HCT116 (cell line): Measurements from ENCODE around the gene LRRTM3. TPM values are rescaled to one million over a fixed set of nuclear protein-coding genes. Genes with fewer than 3 reads are reported as not detected.

Source experiments
- ATAC-seq: fragments of 200-7000 bp; cut with Tn5 transposase; 2 replicates; pipeline ENCODE4 v1.9.1; 2020; ENCODE audit warnings: mild to moderate bottlenecking, moderate library complexity
- BruUV-seq: library from RNA; stranded (reverse); fragments of 400-500 nt; replicated peaks from 2 replicates; lab custom pipeline; 2021; lab: Mats Ljungman, UMichigan
- CTCF ChIA-PET: fragments of 300-600 bp; sonication (Branson Sonifier 250); formaldehyde crosslinking; loops from one replicate; lab custom pipeline; 2021; ENCODE audit warnings: antibody characterized with exemption; lab: Charles Lee
- POLR2A ChIA-PET: fragments of 300-600, 350-600 bp; sonication (Branson Sonifier 250); formaldehyde crosslinking; loops from one replicate; lab custom pipeline; 2021; ENCODE audit warnings: antibody characterized with exemption; lab: Charles Lee
- RAD21 ChIA-PET, 2 experiments: fragments of 300-600 bp; sonication (Branson Sonifier 250); formaldehyde crosslinking; loops; one replicate each; lab custom pipeline; 2023; ENCODE audit warnings: low total read pairs in 2 of 2; ENCODE audit not compliant: uncharacterized antibody in 2 of 2, unreplicated experiment in 2 of 2, low non-redundant PET in 1 of 2; lab: Charles Lee
- DNase-seq: peaks from one replicate; pipeline ENCODE4 v3.0.0-alpha.2; 2010; ENCODE audit warnings: low read depth, low spot score
- H2AFZ ChIP-seq: fragments of 200-600 bp; shearing (Covaris generic), sonication (generic); 2 replicates; pipeline ENCODE4 v1.6.1; 2017; ENCODE audit warnings: low read depth, mixed run types, mixed read lengths, antibody characterized with exemption, low read length; ENCODE audit not compliant: poor library complexity, severe bottlenecking
- H3K27ac ChIP-seq: 2 replicates; pipeline ENCODE4 v1.5.1; 2012; ENCODE audit warnings: low read depth, low read length
- H3K27me3 ChIP-seq: fragments of 200-600 bp; sonication (generic); 2 replicates; pipeline ENCODE4 v1.6.1; 2016; ENCODE audit warnings: mixed run types, low read length, mixed read lengths; ENCODE audit not compliant: insufficient read depth
- H3K36me3 ChIP-seq, 2 experiments: fragments of 200-500 bp in 1 of 2; fragments of 200-600 bp in 1 of 2; sonication (Bioruptor generic) in 1 of 2; sonication (generic) in 1 of 2; 2 replicates each; pipeline versions ENCODE4 v1.5.1 to v1.6.1; 2014 to 2016; ENCODE audit warnings: low read length in 2 of 2, inconsistent platforms in 1 of 2, mixed read lengths in 1 of 2, mixed run types in 1 of 2; ENCODE audit not compliant: insufficient read depth in 2 of 2, control insufficient read depth in 1 of 2
- H3K4me1 ChIP-seq, 2 experiments: fragments of 200-600 bp in 1 of 2; sonication (generic) in 1 of 2; 2 replicates each; pipeline versions ENCODE4 v1.5.1 to v1.6.1; 2012 to 2017; ENCODE audit warnings: low read length in 2 of 2, inconsistent platforms in 1 of 2, mild to moderate bottlenecking in 1 of 2, mixed read lengths in 1 of 2, mixed run types in 1 of 2, moderate library complexity in 1 of 2; ENCODE audit not compliant: insufficient read depth in 2 of 2, control insufficient read depth in 1 of 2
- H3K4me2 ChIP-seq: fragments of 200-600 bp; sonication (generic); 2 replicates; pipeline ENCODE4 v1.6.1; 2017; ENCODE audit warnings: mixed run types, low read length, mixed read lengths
- H3K4me3 ChIP-seq, 2 experiments: fragments of 200-600 bp in 1 of 2; sonication (generic) in 1 of 2; replicated peaks in 1 of 2; 2 replicates each; pipeline ENCODE4 v1.5.1; 2011 to 2016; ENCODE audit warnings: low read length in 2 of 2, control low read depth in 1 of 2, low read depth in 1 of 2, mild to moderate bottlenecking in 1 of 2, mixed read lengths in 1 of 2, mixed run types in 1 of 2
- H3K79me2 ChIP-seq: fragments of 200-600 bp; sonication (generic); 2 replicates; pipeline ENCODE4 v1.6.1; 2017; ENCODE audit warnings: mild to moderate bottlenecking, mixed run types, low read length, moderate library complexity, mixed read lengths; ENCODE audit not compliant: insufficient read depth
- H3K9ac ChIP-seq: fragments of 200-600 bp; sonication (generic); 2 replicates; pipeline ENCODE4 v1.6.1; 2016; ENCODE audit warnings: low read length, mixed read lengths
- H3K9me2 ChIP-seq: fragments of 200-600 bp; sonication (generic), shearing (Covaris generic); 2 replicates; pipeline ENCODE4 v1.6.1; 2017; ENCODE audit warnings: mixed run types, mild to moderate bottlenecking, moderate library complexity; ENCODE audit not compliant: insufficient read depth
- H3K9me3 ChIP-seq, 2 experiments: fragments of 200-500 bp in 1 of 2; fragments of 200-600 bp in 1 of 2; sonication (Bioruptor generic) in 1 of 2; sonication (generic) in 1 of 2; 2 replicates each; pipeline ENCODE4 v1.6.1; 2014 to 2017; ENCODE audit warnings: low read length in 2 of 2, mixed read lengths in 2 of 2, inconsistent platforms in 1 of 2, low read depth in 1 of 2, mild to moderate bottlenecking in 1 of 2, mixed run types in 1 of 2, moderate library complexity in 1 of 2; ENCODE audit not compliant: control insufficient read depth in 1 of 2, insufficient read depth in 1 of 2
- H4K20me1 ChIP-seq: fragments of 200-600 bp; sonication (generic), shearing (Covaris generic); 2 replicates; pipeline ENCODE4 v1.6.1; 2017; ENCODE audit warnings: mixed run types, mild to moderate bottlenecking, moderate library complexity; ENCODE audit not compliant: insufficient read depth
- EGR1 ChIP-seq: IDR thresholded peaks from 2 replicates; pipeline ENCODE4 v1.6.1; 2012; ENCODE audit warnings: low read depth
- ELF1 ChIP-seq: IDR thresholded peaks from 2 replicates; pipeline ENCODE4 v1.6.1; 2012; ENCODE audit warnings: low read depth, borderline replicate concordance
- EZH2 ChIP-seq: fragments of 200-600 bp; sonication (generic); IDR thresholded peaks from 2 replicates; pipeline ENCODE4 v1.6.1; 2017; ENCODE audit warnings: antibody characterized with exemption, mixed run types
- SRF ChIP-seq: IDR thresholded peaks from 2 replicates; pipeline ENCODE4 v1.6.1; 2012; ENCODE audit warnings: low read depth
- intact Hi-C: fragments of 100-400 bp; cut with micrococcal nuclease; formaldehyde crosslinking; loops from 2 replicates; pipeline ENCODE4 v1.10.0; 2022
- total RNA-seq: library from RNA; stranded (reverse); gene quantifications from one replicate; pipeline ENCODE4 v1.2.1, GENCODE V29; 2021; ENCODE audit not compliant: unreplicated experiment

Gene LRRTM3
- total RNA-seq, 1 experiment from 2014 or later: not detected

- BruUV-seq: no TSS peak
Observed at GRCh38 chr10:66881814-66882213, 44.0 kb upstream of the LRRTM3 start.

GRCh38 chr10:66882271-66882670 lies 43.6 kb upstream of the LRRTM3 start:
- no TSS peak for BruUV-seq
- ChIA-PET POLR2A (no interaction called here), RAD21 (no interaction called here), CTCF (no interaction called here)
- Histone ChIP-seq H4K20me1 (no peaks in the 10 kb centered on the region), H3K79me2 (no peaks in the 10 kb centered on the region), H3K4me3 (no peak overlapping the region), H3K36me3 (no peaks in the 10 kb centered on the region), H2AFZ (no peak overlapping the region), H3K9me2 (0 out of 2 replicates have a peak, but pooled peaks cover 3% of the 10 kb centered on the region), H3K4me1 (no peaks in the 10 kb centered on the region), H3K27ac (no peak overlapping the region), H3K9ac (no peak overlapping the region), H3K4me2 (no peak overlapping the region), H3K27me3 (no peaks in the 10 kb centered on the region), H3K9me3 (no peaks in the 10 kb centered on the region)
- TF ChIP-seq SRF (no peak), EZH2 (no peak), EGR1 (no peak)
- intact Hi-C loops: no loop called here
- DNase-seq (no peak), ATAC-seq (no peak)

More at GRCh38 chr10:66881814-66882213, 44.0 kb upstream of the LRRTM3 start:
- Histone ChIP-seq H3K36me3 (no peaks in the 10 kb centered on the region), H2AFZ (no peak overlapping the region), H3K9me2 (0 out of 2 replicates have a peak, but pooled peaks cover 3% of the 10 kb centered on the region), H3K27ac (no peak overlapping the region), H3K79me2 (no peaks in the 10 kb centered on the region), H4K20me1 (no peaks in the 10 kb centered on the region), H3K9me3 (no peaks in the 10 kb centered on the region), H3K4me3 (no peak overlapping the region), H3K4me2 (no peak overlapping the region), H3K9ac (no peak overlapping the region), H3K4me1 (no peaks in the 10 kb centered on the region), H3K27me3 (no peaks in the 10 kb centered on the region)
- ChIA-PET CTCF (no interaction called here), POLR2A (no interaction called here), RAD21 (no interaction called here)
- no peak for TF ChIP-seq ELF1
- ATAC-seq: no peak
- DNase-seq: no peak
- intact Hi-C loops: no loop called here
